ENCODE results near the gene FBN1.

- TF ChIP-seq REST (IDR thresholded peaks at IDR 0.05): no peak
- no peak for TF ChIP-seq RAD21 (conservative IDR thresholded peaks at IDR 0.05 in 1 of 2, IDR thresholded peaks at IDR 0.05 in 1 of 2)
- no peak for TF ChIP-seq CTCF (IDR thresholded peaks at IDR 0.05)
- TF ChIP-seq POLR2A (IDR thresholded peaks at IDR 0.05; ENCODE audit: low read length): no peak
- no peak for TF ChIP-seq HES2 (IDR thresholded peaks at IDR 0.05)
- TF ChIP-seq FOSL2 (IDR thresholded peaks at IDR 0.05): no peak
- no peak for TF ChIP-seq FOSL2 (CRISPR knock-in tag; IDR thresholded peaks at IDR 0.05)
- TF ChIP-seq ESRRA (IDR thresholded peaks at IDR 0.05; ENCODE audit: borderline replicate concordance, low read length): no peak
These were observed 108.0 kb downstream of the FBN1 start for GRCh38 chr15:48537271-48538113.
